ENCODE measurements around the gene SYT8.
"Not testable (repeated sequence)": the region's sequence is repeated elsewhere in the genome, so short reads cannot be mapped to it uniquely, and the experiment has no call there.

SYT8 gene

GRCh38 chr11:1875851-1876301 lies 41.1 kb downstream of the SYT8 start:
- DNase-seq, result not testable (repeated sequence)

GRCh38 chr11:1876361-1877063 lies 41.7 kb downstream of the SYT8 start:
- no peak for DNase-seq

GRCh38 chr11:1877211-1878136 lies 42.7 kb downstream of the SYT8 start:
- no peak for DNase-seq

GRCh38 chr11:1878137-1879031 lies 43.6 kb downstream of the SYT8 start:
- DNase-seq, result no peak

GRCh38 chr11:1879342-1879940 lies 44.7 kb downstream of the SYT8 start:
- no peak for DNase-seq

- no peak for DNase-seq
These were observed 45.3 kb downstream of the SYT8 start for GRCh38 chr11:1879941-1880720.

- DNase-seq, result no peak
These were observed 46.1 kb downstream of the SYT8 start for GRCh38 chr11:1880746-1881441.

- DNase-seq, result no peak
These were observed 46.9 kb downstream of the SYT8 start for GRCh38 chr11:1881442-1882264.

- peak; percentile 63 to 73 (median 69) for DNase-seq
These were observed 47.8 kb downstream of the SYT8 start for GRCh38 chr11:1882265-1883238.

GRCh38 chr11:1883346-1884302 lies 48.8 kb downstream of the SYT8 start:
- DNase-seq, result no peak

- DNase-seq, result no peak
These were observed 49.5 kb downstream of the SYT8 start for GRCh38 chr11:1884303-1884700.

- DNase-seq, result not testable (repeated sequence)
These were observed 51.8 kb downstream of the SYT8 start for GRCh38 chr11:1886551-1886950.
